GM19025 (cell line): Measurements from ENCODE around the gene MTX1.
"Not testable (repeated sequence)": the region's sequence is repeated elsewhere in the genome, so short reads cannot be mapped to it uniquely, and the experiment has no call there.

Experiments
- ATAC-seq: cut with Tn5 transposase; IDR thresholded peaks from one replicate; pipeline ENCODE4 v1.9.1; 2021; ENCODE audit warnings: mild to moderate bottlenecking, low read depth, moderate library complexity; ENCODE audit not compliant: unreplicated experiment

MTX1 gene

GRCh38 chr1:155232001-155232978 is 23.8 kb downstream of the MTX1 start:
- ATAC-seq: not testable (repeated sequence)

GRCh38 chr1:155233502-155233901 is 25.0 kb downstream of the MTX1 start:
- not testable (repeated sequence) for ATAC-seq

GRCh38 chr1:155235375-155235774 is 26.9 kb downstream of the MTX1 start:
- ATAC-seq: not testable (repeated sequence)

- no peak for ATAC-seq
Observed at GRCh38 chr1:155236451-155236850, 28.0 kb downstream of the MTX1 start.

- no peak for ATAC-seq
Observed at GRCh38 chr1:155241069-155241679, 32.7 kb downstream of the MTX1 start.

GRCh38 chr1:155241841-155242264 is 33.4 kb downstream of the MTX1 start:
- ATAC-seq: no peak

- ATAC-seq: no peak
Observed at GRCh38 chr1:155242805-155243358, 34.4 kb downstream of the MTX1 start.

- ATAC-seq: peak; percentile 76
Observed at GRCh38 chr1:155244368-155245162, 36.1 kb downstream of the MTX1 start.

- no peak for ATAC-seq
Observed at GRCh38 chr1:155245163-155245524, 36.6 kb downstream of the MTX1 start.

- not testable (repeated sequence) for ATAC-seq
Observed at GRCh38 chr1:155246796-155247195, 38.3 kb downstream of the MTX1 start.

GRCh38 chr1:155247667-155248553 is 39.4 kb downstream of the MTX1 start:
- no peak for ATAC-seq

- ATAC-seq: peak; percentile 14
Observed at GRCh38 chr1:155250246-155250632, 41.7 kb downstream of the MTX1 start.

- peak; percentile 86 for ATAC-seq
Observed at GRCh38 chr1:155250633-155251449, 42.3 kb downstream of the MTX1 start.

GRCh38 chr1:155251566-155251965 is 43.1 kb downstream of the MTX1 start:
- ATAC-seq: no peak

- ATAC-seq: no peak
Observed at GRCh38 chr1:155253208-155253607, 44.7 kb downstream of the MTX1 start.

- ATAC-seq: no peak
Observed at GRCh38 chr1:155253797-155254196, 45.3 kb downstream of the MTX1 start.

GRCh38 chr1:155254228-155254713 is 45.8 kb downstream of the MTX1 start:
- ATAC-seq: no peak

- no peak for ATAC-seq
Observed at GRCh38 chr1:155254714-155255242, 46.3 kb downstream of the MTX1 start.
